ENCODE measurements around the gene CAMK2A.

Gene CAMK2A

GRCh38 chr5:150322202-150322601 is 32.6 kb upstream of the CAMK2A start:
- TF ChIP-seq, protein P1, sequence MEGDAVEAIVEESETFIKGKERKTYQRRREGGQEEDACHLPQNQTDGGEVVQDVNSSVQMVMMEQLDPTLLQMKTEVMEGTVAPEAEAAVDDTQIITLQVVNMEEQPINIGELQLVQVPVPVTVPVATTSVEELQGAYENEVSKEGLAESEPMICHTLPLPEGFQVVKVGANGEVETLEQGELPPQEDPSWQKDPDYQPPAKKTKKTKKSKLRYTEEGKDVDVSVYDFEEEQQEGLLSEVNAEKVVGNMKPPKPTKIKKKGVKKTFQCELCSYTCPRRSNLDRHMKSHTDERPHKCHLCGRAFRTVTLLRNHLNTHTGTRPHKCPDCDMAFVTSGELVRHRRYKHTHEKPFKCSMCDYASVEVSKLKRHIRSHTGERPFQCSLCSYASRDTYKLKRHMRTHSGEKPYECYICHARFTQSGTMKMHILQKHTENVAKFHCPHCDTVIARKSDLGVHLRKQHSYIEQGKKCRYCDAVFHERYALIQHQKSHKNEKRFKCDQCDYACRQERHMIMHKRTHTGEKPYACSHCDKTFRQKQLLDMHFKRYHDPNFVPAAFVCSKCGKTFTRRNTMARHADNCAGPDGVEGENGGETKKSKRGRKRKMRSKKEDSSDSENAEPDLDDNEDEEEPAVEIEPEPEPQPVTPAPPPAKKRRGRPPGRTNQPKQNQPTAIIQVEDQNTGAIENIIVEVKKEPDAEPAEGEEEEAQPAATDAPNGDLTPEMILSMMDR (conservative IDR thresholded peaks at IDR 0.05; ENCODE audit: low read depth, low read length) = no peak
- peak; percentile 62 for DNase-seq (ENCODE audit: low read depth)

DNA sequence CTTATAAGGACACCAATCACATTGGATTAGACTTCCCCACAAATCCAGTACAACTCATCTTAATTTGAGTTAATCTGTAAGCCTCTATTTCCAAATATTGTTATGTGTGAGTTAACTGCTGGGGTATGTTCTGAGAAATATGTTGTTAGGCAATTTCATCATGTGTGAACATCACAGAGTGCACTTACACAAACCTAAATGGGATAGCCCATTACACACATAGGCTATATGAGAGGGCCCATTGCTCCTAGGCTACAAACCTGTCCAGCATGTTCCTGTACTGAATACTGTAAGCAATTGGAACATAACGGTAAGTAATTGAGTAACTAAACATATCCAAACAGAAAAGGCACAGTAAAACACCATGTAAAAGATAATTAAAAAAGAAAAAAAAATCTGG is 32.2 kb upstream of the CAMK2A start:
- peak; percentile 52 for DNase-seq (ENCODE audit: low read depth)
- TF ChIP-seq, protein P1 (conservative IDR thresholded peaks at IDR 0.05; ENCODE audit: low read depth, low read length) = no peak
- no peak overlapping the region for H3K4me3 ChIP-seq (ENCODE audit: low read depth, low read length)

More at GRCh38 chr5:150322202-150322601, 32.6 kb upstream of the CAMK2A start:
- no peak overlapping the region for H3K4me3 ChIP-seq (ENCODE audit: low read depth, low read length)

- H3K4me3 ChIP-seq (ENCODE audit: low read depth, low read length) = no peak overlapping the region
- DNase-seq (ENCODE audit: low read depth) = no peak
- TF ChIP-seq, protein P1 (conservative IDR thresholded peaks at IDR 0.05; ENCODE audit: low read depth, low read length) = no peak
These were observed 31.6 kb upstream of the CAMK2A start for GRCh38 chr5:150321211-150321610.

DNA sequence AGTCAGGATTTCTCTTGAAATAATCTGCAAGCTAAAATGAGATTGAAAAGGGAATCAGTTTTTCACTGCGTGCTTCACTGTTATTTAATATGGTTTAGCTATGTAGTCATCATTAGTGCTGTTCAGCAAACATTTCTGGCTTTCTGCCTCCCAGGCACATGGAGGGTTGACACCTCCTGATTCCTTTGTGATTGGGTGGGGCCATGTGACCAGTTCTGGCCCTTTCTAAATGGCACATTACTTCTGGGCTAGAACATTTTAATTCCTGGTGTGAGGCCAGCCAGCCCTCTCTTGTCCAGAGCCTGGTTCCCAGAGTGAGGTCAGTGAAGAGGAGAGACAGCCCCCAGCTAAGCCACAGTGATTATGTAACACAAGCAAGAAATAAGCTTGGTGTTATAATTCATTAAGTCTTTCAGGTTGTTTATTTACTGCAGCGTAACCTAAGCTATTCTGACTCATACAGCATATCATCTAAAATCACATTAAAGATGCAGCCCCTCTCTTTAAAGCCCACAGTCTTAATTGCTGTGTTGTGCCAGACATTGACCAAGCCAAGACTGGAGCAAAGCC is 30.6 kb upstream of the CAMK2A start:
- no peak overlapping the region for H3K4me3 ChIP-seq (ENCODE audit: low read depth, low read length)
- peak; percentile 89 for DNase-seq (ENCODE audit: low read depth)
- TF ChIP-seq, protein P1 (conservative IDR thresholded peaks at IDR 0.05; ENCODE audit: low read depth, low read length) = no peak

DNA sequence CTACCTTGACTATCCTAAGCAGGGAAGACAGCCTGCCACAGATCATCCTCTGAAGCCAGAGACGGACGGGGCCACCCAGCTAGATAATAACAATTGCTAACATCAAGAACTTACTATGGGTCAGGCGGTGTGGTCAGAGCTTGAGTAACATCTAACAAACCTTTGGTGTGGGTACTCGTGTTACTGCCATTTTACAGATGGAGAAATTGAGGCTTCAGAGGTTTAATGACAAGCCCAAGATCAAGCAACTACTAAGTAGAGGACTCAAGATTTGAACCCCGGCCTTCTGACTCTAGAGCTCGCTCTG is 29.9 kb upstream of the CAMK2A start:
- H3K4me3 ChIP-seq (ENCODE audit: low read depth, low read length) = no peak overlapping the region
- DNase-seq (ENCODE audit: low read depth) = no peak
- TF ChIP-seq, protein P1 (conservative IDR thresholded peaks at IDR 0.05; ENCODE audit: low read depth, low read length) = no peak

GRCh38 chr5:150318613-150319483 is 29.3 kb upstream of the CAMK2A start:
- no peak for DNase-seq (ENCODE audit: low read depth)
- H3K4me3 ChIP-seq (ENCODE audit: low read depth, low read length) = no peak overlapping the region
- TF ChIP-seq, protein P1 (conservative IDR thresholded peaks at IDR 0.05; ENCODE audit: low read depth, low read length) = no peak

Measured in choroid plexus epithelial cell (primary cell).